Vagina (tissue), 2 donors: ENCODE results near the gene GTF2H4.

Experiments
- CTCF ChIP-seq, 3 experiments: fragments of 450-650 bp in 2 of 3; fragments of 200-600 bp in 1 of 3; sonication (generic) in 1 of 3; IDR thresholded peaks; one replicate each; pipeline ENCODE4 v1.5.1; 2017 to 2019; ENCODE audit warnings: antibody characterized with exemption in 3 of 3, mild to moderate bottlenecking in 2 of 3, moderate library complexity in 2 of 3
- POLR2A ChIP-seq, 2 donors: fragments of 450-650 bp; IDR thresholded peaks; one replicate each; pipeline ENCODE4 v1.6.1; 2017; ENCODE audit warnings: antibody characterized with exemption in 2 of 2, mild to moderate bottlenecking in 2 of 2, moderate library complexity in 2 of 2

- TF ChIP-seq CTCF (IDR thresholded peaks at IDR 0.05) (no peak), POLR2A (IDR thresholded peaks at IDR 0.05) (no peak)
These were observed 5.7 kb downstream of the GTF2H4 start for GRCh38 chr6:30913721-30914075.
